Measurements from ENCODE around the gene COL9A3.

DNA sequence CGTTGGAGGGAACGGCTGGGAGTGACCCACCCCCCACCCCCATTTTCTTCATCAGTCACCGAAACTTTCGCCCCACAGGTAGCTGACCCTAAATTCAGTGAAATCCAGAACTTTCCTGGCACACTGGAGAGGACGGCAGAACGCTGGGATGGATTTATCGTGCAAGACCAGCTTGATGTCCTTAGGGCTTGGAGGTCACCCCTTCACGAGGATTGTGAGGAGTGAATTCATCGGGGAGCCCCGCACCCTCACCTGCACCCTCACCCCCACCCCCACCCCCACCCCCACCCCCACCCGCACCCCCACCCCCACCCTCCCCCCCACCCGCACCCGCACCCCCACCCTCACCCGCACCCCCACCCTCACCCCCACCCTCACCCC, 58.1 kb downstream of the COL9A3 start:
- TF ChIP-seq EP300 (IDR thresholded peaks at IDR 0.05; ENCODE audit: borderline replicate concordance), result no peak
- TF ChIP-seq TAF1 (IDR thresholded peaks at IDR 0.05; ENCODE audit: low read depth), result no peak
- TF ChIP-seq, protein P1, sequence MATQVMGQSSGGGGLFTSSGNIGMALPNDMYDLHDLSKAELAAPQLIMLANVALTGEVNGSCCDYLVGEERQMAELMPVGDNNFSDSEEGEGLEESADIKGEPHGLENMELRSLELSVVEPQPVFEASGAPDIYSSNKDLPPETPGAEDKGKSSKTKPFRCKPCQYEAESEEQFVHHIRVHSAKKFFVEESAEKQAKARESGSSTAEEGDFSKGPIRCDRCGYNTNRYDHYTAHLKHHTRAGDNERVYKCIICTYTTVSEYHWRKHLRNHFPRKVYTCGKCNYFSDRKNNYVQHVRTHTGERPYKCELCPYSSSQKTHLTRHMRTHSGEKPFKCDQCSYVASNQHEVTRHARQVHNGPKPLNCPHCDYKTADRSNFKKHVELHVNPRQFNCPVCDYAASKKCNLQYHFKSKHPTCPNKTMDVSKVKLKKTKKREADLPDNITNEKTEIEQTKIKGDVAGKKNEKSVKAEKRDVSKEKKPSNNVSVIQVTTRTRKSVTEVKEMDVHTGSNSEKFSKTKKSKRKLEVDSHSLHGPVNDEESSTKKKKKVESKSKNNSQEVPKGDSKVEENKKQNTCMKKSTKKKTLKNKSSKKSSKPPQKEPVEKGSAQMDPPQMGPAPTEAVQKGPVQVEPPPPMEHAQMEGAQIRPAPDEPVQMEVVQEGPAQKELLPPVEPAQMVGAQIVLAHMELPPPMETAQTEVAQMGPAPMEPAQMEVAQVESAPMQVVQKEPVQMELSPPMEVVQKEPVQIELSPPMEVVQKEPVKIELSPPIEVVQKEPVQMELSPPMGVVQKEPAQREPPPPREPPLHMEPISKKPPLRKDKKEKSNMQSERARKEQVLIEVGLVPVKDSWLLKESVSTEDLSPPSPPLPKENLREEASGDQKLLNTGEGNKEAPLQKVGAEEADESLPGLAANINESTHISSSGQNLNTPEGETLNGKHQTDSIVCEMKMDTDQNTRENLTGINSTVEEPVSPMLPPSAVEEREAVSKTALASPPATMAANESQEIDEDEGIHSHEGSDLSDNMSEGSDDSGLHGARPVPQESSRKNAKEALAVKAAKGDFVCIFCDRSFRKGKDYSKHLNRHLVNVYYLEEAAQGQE (IDR thresholded peaks at IDR 0.05; ENCODE audit: low read depth), result no peak
- TF ChIP-seq CEBPB (IDR thresholded peaks at IDR 0.05), result no peak
- TF ChIP-seq, protein P2, sequence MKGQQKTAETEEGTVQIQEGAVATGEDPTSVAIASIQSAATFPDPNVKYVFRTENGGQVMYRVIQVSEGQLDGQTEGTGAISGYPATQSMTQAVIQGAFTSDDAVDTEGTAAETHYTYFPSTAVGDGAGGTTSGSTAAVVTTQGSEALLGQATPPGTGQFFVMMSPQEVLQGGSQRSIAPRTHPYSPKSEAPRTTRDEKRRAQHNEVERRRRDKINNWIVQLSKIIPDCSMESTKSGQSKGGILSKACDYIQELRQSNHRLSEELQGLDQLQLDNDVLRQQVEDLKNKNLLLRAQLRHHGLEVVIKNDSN (IDR thresholded peaks at IDR 0.05), result no peak
- TF ChIP-seq RAD21 (IDR thresholded peaks at IDR 0.05; ENCODE audit: low read depth), result no peak
